ENCODE results near the gene RND3. TPM values are rescaled to one million over a fixed set of nuclear protein-coding genes. Genes with fewer than 3 reads are reported as not detected.

The RND3 gene
- total RNA-seq, 1 donor from 2014 or later: 145 TPM

GRCh38 chr2:150464270-150464669 is 23.2 kb downstream of the RND3 start:
- DNase-seq (ENCODE audit: low spot score in 2 of 2, unreplicated experiment in 2 of 2): no peak
- Mint-ChIP-seq H3K27me3 (ENCODE audit: low read depth) (no peaks in the 10 kb centered on the region), H3K36me3 (peaks cover 11% of the 10 kb centered on the region), H3K4me1 (peaks cover 55% of the 10 kb centered on the region), H3K27ac (no peak overlapping the region), H3K4me3 (no peak overlapping the region), H3K9me3 (peaks cover under 1% of the 10 kb centered on the region)
- TF ChIP-seq CTCF (IDR thresholded peaks at IDR 0.05; ENCODE audit: unreplicated experiment): no peak

- no peaks in the 10 kb centered on the region for H3K27me3 Mint-ChIP-seq (ENCODE audit: low read depth)
- H3K4me3 Mint-ChIP-seq: no peak overlapping the region
- H3K27ac Mint-ChIP-seq: no peak overlapping the region
- peaks cover under 1% of the 10 kb centered on the region for H3K36me3 Mint-ChIP-seq
- no peak for TF ChIP-seq CTCF (IDR thresholded peaks at IDR 0.05; ENCODE audit: unreplicated experiment)
- DNase-seq (ENCODE audit: low spot score in 2 of 2, unreplicated experiment in 2 of 2): no peak
- H3K9me3 Mint-ChIP-seq: peaks cover 4% of the 10 kb centered on the region
- H3K4me1 Mint-ChIP-seq: peaks cover 44% of the 10 kb centered on the region
Observed at GRCh38 chr2:150462770-150463169, 24.7 kb downstream of the RND3 start.

GRCh38 chr2:150459281-150459680 is 28.2 kb downstream of the RND3 start:
- no peak for DNase-seq (ENCODE audit: low spot score in 2 of 2, unreplicated experiment in 2 of 2)
- Mint-ChIP-seq H3K4me1 (peaks cover 29% of the 10 kb centered on the region), H3K4me3 (no peak overlapping the region), H3K9me3 (peaks cover 4% of the 10 kb centered on the region), H3K36me3 (no peaks in the 10 kb centered on the region), H3K27ac (no peak overlapping the region), H3K27me3 (ENCODE audit: low read depth) (no peaks in the 10 kb centered on the region)
- TF ChIP-seq CTCF (IDR thresholded peaks at IDR 0.05; ENCODE audit: unreplicated experiment): no peak

- no peak for TF ChIP-seq CTCF (IDR thresholded peaks at IDR 0.05; ENCODE audit: unreplicated experiment)
- Mint-ChIP-seq H3K4me3 (no peak overlapping the region), H3K36me3 (peaks cover 5% of the 10 kb centered on the region), H3K4me1 (peaks cover 20% of the 10 kb centered on the region), H3K9me3 (peaks cover 11% of the 10 kb centered on the region), H3K27ac (peak overlapping the region; percentile 26), H3K27me3 (ENCODE audit: low read depth) (no peaks in the 10 kb centered on the region)
- DNase-seq (ENCODE audit: low spot score in 2 of 2, unreplicated experiment in 2 of 2): no peak
Observed at GRCh38 chr2:150450765-150451164, 36.7 kb downstream of the RND3 start.

- H3K4me3 Mint-ChIP-seq: no peak overlapping the region
- TF ChIP-seq CTCF (IDR thresholded peaks at IDR 0.05; ENCODE audit: unreplicated experiment): no peak
- H3K27ac Mint-ChIP-seq: peak overlapping the region; percentile 94
- no peak for DNase-seq (ENCODE audit: low spot score in 2 of 2, unreplicated experiment in 2 of 2)
- peaks cover 15% of the 10 kb centered on the region for H3K4me1 Mint-ChIP-seq
- peaks cover 19% of the 10 kb centered on the region for H3K9me3 Mint-ChIP-seq
- no peaks in the 10 kb centered on the region for H3K27me3 Mint-ChIP-seq (ENCODE audit: low read depth)
- peaks cover 5% of the 10 kb centered on the region for H3K36me3 Mint-ChIP-seq
Observed at GRCh38 chr2:150449856-150450255, 37.6 kb downstream of the RND3 start.

- peaks cover 11% of the 10 kb centered on the region for H3K9me3 Mint-ChIP-seq
- H3K27ac Mint-ChIP-seq: no peak overlapping the region
- DNase-seq (ENCODE audit: low spot score in 2 of 2, unreplicated experiment in 2 of 2): no peak
- no peak overlapping the region for H3K4me3 Mint-ChIP-seq
- no peak for TF ChIP-seq CTCF (IDR thresholded peaks at IDR 0.05; ENCODE audit: unreplicated experiment)
- H3K36me3 Mint-ChIP-seq: no peaks in the 10 kb centered on the region
- H3K27me3 Mint-ChIP-seq (ENCODE audit: low read depth): no peaks in the 10 kb centered on the region
- peaks cover 24% of the 10 kb centered on the region for H3K4me1 Mint-ChIP-seq
Observed at GRCh38 chr2:150445398-150445797, 42.1 kb downstream of the RND3 start.
